Endothelial cell of umbilical vein (primary cell): ENCODE results near the gene PRR14. TPM values are rescaled to one million over a fixed set of nuclear protein-coding genes. Genes with fewer than 3 reads are reported as not detected.

Source experiments
- BruUV-seq: library from RNA; stranded (reverse); fragments of 400-500 nt; replicated peaks from 2 replicates; lab custom pipeline; 2021; lab: Mats Ljungman, UMichigan
- CTCF ChIA-PET: fragments of 300-600, 350-600 bp; sonication (Branson Sonifier 250); formaldehyde crosslinking; loops from one replicate; lab custom pipeline; 2021; ENCODE audit warnings: antibody characterized with exemption, inconsistent platforms; lab: Charles Lee
- POLR2A ChIA-PET: fragments of 300-600, 350-600 bp; sonication (Branson Sonifier 250); formaldehyde crosslinking; loops from one replicate; lab custom pipeline; 2021; ENCODE audit warnings: antibody characterized with exemption, inconsistent platforms; lab: Charles Lee
- DNase-seq: peaks from one replicate; pipeline ENCODE4 v3.0.0-alpha.2; 2011; ENCODE audit warnings: low read depth, low spot score
- FAIRE-seq: peaks from 2 replicates; lab custom pipeline; 2011; peaks lifted over from hg19 to GRCh38; lab: Jason Lieb, UNC
- H2AFZ ChIP-seq: 2 replicates; pipeline ENCODE4 v1.6.0; 2012; ENCODE audit warnings: low read depth, low read length, control low read depth, inconsistent platforms
- H3K27ac ChIP-seq: 2 replicates; pipeline ENCODE4 v1.5.1; 2011; ENCODE audit warnings: low read depth, mild to moderate bottlenecking, control low read depth, low read length, moderate library complexity; ENCODE audit not compliant: insufficient read depth
- H3K27me3 ChIP-seq, 2 experiments: 2 replicates each; pipeline versions ENCODE4 v1.6.0 to v1.6.1; 2011; ENCODE audit warnings: low read length in 2 of 2, mixed read lengths in 1 of 2; ENCODE audit not compliant: control insufficient read depth in 2 of 2, insufficient read depth in 2 of 2
- H3K36me3 ChIP-seq, 2 experiments: 2 replicates in 1 of 2; 3 replicates in 1 of 2; pipeline ENCODE4 v1.5.1; 2011; ENCODE audit warnings: low read length in 2 of 2, mild to moderate bottlenecking in 1 of 2, moderate library complexity in 1 of 2; ENCODE audit not compliant: control insufficient read depth in 2 of 2, insufficient read depth in 2 of 2; ENCODE audit errors: extremely low read depth in 1 of 2
- H3K4me1 ChIP-seq: 3 replicates; pipeline ENCODE4 v1.5.1; 2011; ENCODE audit warnings: mild to moderate bottlenecking, low read length; ENCODE audit not compliant: control insufficient read depth, insufficient read depth; ENCODE audit errors: extremely low read depth
- H3K4me2 ChIP-seq: 2 replicates; pipeline ENCODE4 v1.6.1; 2011; ENCODE audit warnings: low read length, control low read depth, mixed read lengths; ENCODE audit not compliant: insufficient read depth
- H3K4me3 ChIP-seq, 3 experiments: fragments of 200-600 bp in 1 of 3; sonication (generic), shearing (Covaris generic) in 1 of 3; replicated peaks in 1 of 3; 2 replicates each; pipeline ENCODE4 v1.5.1; 2011 to 2016; ENCODE audit warnings: control low read depth in 3 of 3, low read length in 3 of 3, mild to moderate bottlenecking in 2 of 3, inconsistent platforms in 1 of 3, low read depth in 1 of 3, moderate library complexity in 1 of 3; ENCODE audit not compliant: insufficient read depth in 1 of 3
- H3K79me2 ChIP-seq: 2 replicates; pipeline ENCODE4 v1.6.0; 2012; ENCODE audit warnings: low read length, inconsistent platforms; ENCODE audit not compliant: control insufficient read depth, insufficient read depth
- H3K9ac ChIP-seq: replicated peaks from 2 replicates; pipeline ENCODE3; 2011; ENCODE audit warnings: low read length, control low read depth; ENCODE audit not compliant: insufficient read depth; ENCODE audit errors: extremely low read depth
- H3K9me1 ChIP-seq: replicated peaks from 3 replicates; pipeline ENCODE4 v1.6.0; 2011; ENCODE audit warnings: mild to moderate bottlenecking, low read length; ENCODE audit not compliant: control insufficient read depth, insufficient read depth; ENCODE audit errors: extremely low read depth
- H3K9me3 ChIP-seq: replicated peaks from 2 replicates; pipeline ENCODE4 v1.5.1; 2012; ENCODE audit warnings: low read length, inconsistent platforms; ENCODE audit not compliant: control insufficient read depth, insufficient read depth
- H4K20me1 ChIP-seq: replicated peaks from 2 replicates; pipeline ENCODE3; 2011; ENCODE audit warnings: mild to moderate bottlenecking, low read length; ENCODE audit not compliant: control insufficient read depth, insufficient read depth; ENCODE audit errors: extremely low read depth
- FOS ChIP-seq: IDR thresholded peaks from 2 replicates; pipeline ENCODE4 v1.6.1; 2011; ENCODE audit warnings: mild to moderate bottlenecking, low read length, moderate library complexity, borderline replicate concordance; ENCODE audit not compliant: insufficient read depth
- MYC ChIP-seq: IDR thresholded peaks from one replicate; pipeline ENCODE4 v1.6.1; 2011; ENCODE audit warnings: mild to moderate bottlenecking, low read depth, low read length
- POLR2A ChIP-seq: IDR thresholded peaks from 2 replicates; pipeline ENCODE4 v1.6.1; 2012; ENCODE audit warnings: low read depth, mild to moderate bottlenecking, control low read depth, low read length
- dilution Hi-C: fragments of 300-500 bp; cut with MboI; formaldehyde crosslinking; loops from one replicate; pipeline ENCODE4 v1.15.0; 2019; ENCODE audit warnings: low sequenced_read_pairs; ENCODE audit not compliant: extremely low pct_ligation_motif_present
- intact Hi-C: fragments of 100-400 bp; cut with micrococcal nuclease; formaldehyde crosslinking; loops from one replicate; pipeline ENCODE4 v1.10.0; 2022
- polyA plus RNA-seq, 4 experiments: library from polyadenylated mRNA; depleted of rRNA in 3 of 4; stranded (reverse) in 3 of 4; unstranded in 1 of 4; fragments of >200 nt; gene quantifications; 2 replicates each; pipeline versions ENCODE4 v1.2.1 to v1.2.3, GENCODE V29; 2011 to 2012; ENCODE audit warnings: missing spikeins in 1 of 4
- total RNA-seq: library from RNA; stranded (reverse); gene quantifications from 2 replicates; pipeline ENCODE4 v1.2.3, GENCODE V29; 2021
- TF ChIP-seq, protein P1 (sequence below), 2 donors: IDR thresholded peaks; 1 replicate in 1 of 2; 2 replicates in 1 of 2; pipeline ENCODE4 v1.5.1; 2011; ENCODE audit warnings: low read length in 2 of 2, mild to moderate bottlenecking in 2 of 2, moderate library complexity in 2 of 2, control low read depth in 1 of 2, inconsistent platforms in 1 of 2, low read depth in 1 of 2; ENCODE audit not compliant: insufficient read depth in 1 of 2; ENCODE audit errors: extremely low read depth in 1 of 2
- TF ChIP-seq, protein P2 (sequence below): IDR thresholded peaks from 2 replicates; pipeline ENCODE4 v1.6.1; 2011; ENCODE audit not compliant: insufficient read depth, insufficient read length

PRR14 gene
- total and polyA plus RNA-seq, 2 donors (not counting 3 experiments of a cell fraction or from before 2014, with no cell fraction given) = 17.0 to 70.0 TPM

DNA sequence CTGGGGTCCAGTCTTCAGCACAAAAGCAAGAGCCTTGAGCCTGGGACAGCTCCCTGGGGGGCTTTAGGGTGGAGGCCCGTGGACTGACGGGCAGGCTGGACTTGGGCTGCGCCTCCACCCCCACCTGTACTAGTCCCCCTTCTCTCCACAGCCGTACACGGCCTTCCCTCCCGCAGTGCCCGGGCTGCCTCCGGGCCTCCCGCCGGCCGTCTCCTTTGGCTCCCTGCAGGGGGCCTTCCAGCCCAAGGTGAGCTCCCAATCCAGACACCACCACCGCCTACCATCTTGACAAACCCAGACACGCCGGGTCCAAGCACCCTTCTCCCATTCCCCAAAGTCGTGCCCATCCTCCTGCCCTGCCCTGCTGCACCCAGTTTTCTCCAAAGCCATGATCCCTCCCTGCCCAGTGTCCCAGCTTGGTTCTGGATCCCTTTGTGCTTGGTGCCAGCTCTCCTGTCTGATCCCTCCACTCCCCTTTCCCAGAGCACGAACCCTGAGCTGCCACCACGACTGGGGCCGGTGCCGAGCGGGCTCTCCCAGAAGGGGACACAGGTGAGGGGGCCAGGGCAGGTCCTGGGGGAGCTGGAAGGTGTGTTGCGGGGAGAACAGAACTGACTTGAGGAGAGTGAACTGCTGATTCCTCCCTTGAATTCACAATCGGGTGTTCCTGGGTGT, 14.5 kb downstream of the PRR14 start:
- no peak overlapping the region for H3K4me2 ChIP-seq
- dilution Hi-C loops = no loop called here
- no peak for TF ChIP-seq POLR2A
- TF ChIP-seq FOS = no peak
- TF ChIP-seq MYC = no peak
- TF ChIP-seq, protein P1, sequence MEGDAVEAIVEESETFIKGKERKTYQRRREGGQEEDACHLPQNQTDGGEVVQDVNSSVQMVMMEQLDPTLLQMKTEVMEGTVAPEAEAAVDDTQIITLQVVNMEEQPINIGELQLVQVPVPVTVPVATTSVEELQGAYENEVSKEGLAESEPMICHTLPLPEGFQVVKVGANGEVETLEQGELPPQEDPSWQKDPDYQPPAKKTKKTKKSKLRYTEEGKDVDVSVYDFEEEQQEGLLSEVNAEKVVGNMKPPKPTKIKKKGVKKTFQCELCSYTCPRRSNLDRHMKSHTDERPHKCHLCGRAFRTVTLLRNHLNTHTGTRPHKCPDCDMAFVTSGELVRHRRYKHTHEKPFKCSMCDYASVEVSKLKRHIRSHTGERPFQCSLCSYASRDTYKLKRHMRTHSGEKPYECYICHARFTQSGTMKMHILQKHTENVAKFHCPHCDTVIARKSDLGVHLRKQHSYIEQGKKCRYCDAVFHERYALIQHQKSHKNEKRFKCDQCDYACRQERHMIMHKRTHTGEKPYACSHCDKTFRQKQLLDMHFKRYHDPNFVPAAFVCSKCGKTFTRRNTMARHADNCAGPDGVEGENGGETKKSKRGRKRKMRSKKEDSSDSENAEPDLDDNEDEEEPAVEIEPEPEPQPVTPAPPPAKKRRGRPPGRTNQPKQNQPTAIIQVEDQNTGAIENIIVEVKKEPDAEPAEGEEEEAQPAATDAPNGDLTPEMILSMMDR (IDR thresholded peaks at IDR 0.05; ENCODE audit: extremely low read depth in 1 of 2, insufficient read depth in 1 of 2, low read depth in 1 of 2, low read length in 2 of 2) = no peak
- TF ChIP-seq, protein P2, sequence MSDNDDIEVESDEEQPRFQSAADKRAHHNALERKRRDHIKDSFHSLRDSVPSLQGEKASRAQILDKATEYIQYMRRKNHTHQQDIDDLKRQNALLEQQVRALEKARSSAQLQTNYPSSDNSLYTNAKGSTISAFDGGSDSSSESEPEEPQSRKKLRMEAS = no peak
- intact Hi-C loops = no loop called here
- H3K9ac ChIP-seq = no peak overlapping the region
- H3K79me2 ChIP-seq = peaks cover 37% of the 10 kb centered on the region
- H3K27me3 ChIP-seq = no peaks in the 10 kb centered on the region
- H3K27ac ChIP-seq = no peak overlapping the region
- H3K9me3 ChIP-seq = no peaks in the 10 kb centered on the region
- peaks cover 23 to 74% of the 10 kb centered on the region in 2 experiments for H3K36me3 ChIP-seq
- no peak overlapping the region for H3K4me3 ChIP-seq
- POLR2A ChIA-PET = no interaction called here
- H3K4me1 ChIP-seq = peaks cover 12% of the 10 kb centered on the region
- H2AFZ ChIP-seq = no peak overlapping the region
- no TSS peak for BruUV-seq
- H4K20me1 ChIP-seq = no peaks in the 10 kb centered on the region
- FAIRE-seq (no peak), DNase-seq (no peak)
- CTCF ChIA-PET = interaction anchor here (1.7 kb wide), 1 partner anchor 29 kb away, joined by 19 read pairs; no protein-coding TSS in a partner anchor
- H3K9me1 ChIP-seq = no peaks in the 10 kb centered on the region
